A549 (cell line): ENCODE measurements around the gene SMTN. TPM values are rescaled to one million over a fixed set of nuclear protein-coding genes. Genes with fewer than 3 reads are reported as not detected.

Experiments used
- ATAC-seq, 2 experiments: fragments of 200-7000 bp in 1 of 2; fragments of >200 bp in 1 of 2; cut with Nextera tagmentation in 1 of 2; cut with Tn5 transposase in 1 of 2; 3 replicates each; pipeline versions ENCODE4 v1.8.0 to v1.9.1; 2018 to 2020; ENCODE audit warnings: mild to moderate bottlenecking in 1 of 2, moderate library complexity in 1 of 2
- CTCF ChIA-PET: fragments of 300-600 bp; sonication (Branson Sonifier 250); formaldehyde crosslinking; extraction: SDS; loops from one replicate; lab custom pipeline; 2021; ENCODE audit warnings: antibody characterized with exemption, inconsistent platforms; lab: Yijun Ruan, JAX
- POLR2A ChIA-PET: fragments of 350-600 bp; formaldehyde crosslinking; extraction: SDS; loops from one replicate; lab custom pipeline; 2021; ENCODE audit warnings: antibody characterized with exemption, inconsistent platforms; lab: Yijun Ruan, JAX
- DNase-seq, 2 experiments: peaks; one replicate each; pipeline versions ENCODE4 v3.0.0 to v3.0.0-alpha.2; 2011 to 2016; ENCODE audit warnings: low read depth in 1 of 2, low spot score in 1 of 2
- FAIRE-seq: peaks from 2 replicates; lab custom pipeline; 2011; peaks lifted over from hg19 to GRCh38; lab: Jason Lieb, UNC
- H3K27ac ChIP-seq, 2 experiments: fragments of >200 bp; sonication (Bioruptor Twin); formaldehyde crosslinking; 3 replicates each; pipeline ENCODE4 v1.5.1; 2016 to 2017
- H3K4me1 ChIP-seq: fragments of >200 bp; sonication (Bioruptor Twin); formaldehyde crosslinking; 3 replicates; pipeline ENCODE4 v1.6.1; 2016
- H3K4me2 ChIP-seq: fragments of >200 bp; sonication (Bioruptor Twin); formaldehyde crosslinking; 3 replicates; pipeline ENCODE4 v1.6.1; 2016
- H3K4me3 ChIP-seq: fragments of >200 bp; sonication (Bioruptor Twin); formaldehyde crosslinking; 3 replicates; pipeline ENCODE4 v1.5.1; 2016
- H3K9me3 ChIP-seq: fragments of >200 bp; sonication (Bioruptor Twin); formaldehyde crosslinking; 3 replicates; pipeline ENCODE4 v1.6.1; 2016
- CEBPB ChIP-seq, 2 experiments: fragments of >200 bp in 1 of 2; sonication (Bioruptor Twin) in 1 of 2; formaldehyde crosslinking in 1 of 2; IDR thresholded peaks; 2 replicates each; pipeline ENCODE4 v1.6.1; 2012 to 2016
- EHF ChIP-seq: fragments of 250-450 bp; sonication (Bioruptor Pico); IDR thresholded peaks from 2 replicates; pipeline ENCODE4 v1.5.0; 2020; ENCODE audit warnings: mild to moderate bottlenecking
- ESRRA ChIP-seq: fragments of 150-350 bp; IDR thresholded peaks from 2 replicates; pipeline ENCODE4 v1.6.1; 2014; ENCODE audit warnings: mild to moderate bottlenecking, low read length, borderline replicate concordance
- FOSB ChIP-seq: fragments of 250-450 bp; sonication (Bioruptor Pico); IDR thresholded peaks from 2 replicates; pipeline ENCODE4 v1.5.0; 2020; ENCODE audit warnings: mild to moderate bottlenecking, moderate library complexity
- FOSL2 ChIP-seq, 2 experiments: fragments of 450-650 bp in 1 of 2; fragments of >200 bp in 1 of 2; sonication (Bioruptor Twin) in 1 of 2; formaldehyde crosslinking; IDR thresholded peaks; 2 replicates each; pipeline versions ENCODE4 v1.5.0 to v1.6.1; 2016 to 2020; ENCODE audit warnings: mild to moderate bottlenecking in 1 of 2, moderate library complexity in 1 of 2
- GATA3 ChIP-seq: IDR thresholded peaks from 2 replicates; pipeline ENCODE4 v1.6.1; 2012; ENCODE audit warnings: borderline replicate concordance
- HDAC2 ChIP-seq: fragments of 200-600 bp; sonication (generic); IDR thresholded peaks from 2 replicates; pipeline ENCODE4 v1.6.1; 2016
- HOXA7 ChIP-seq: fragments of 250-450 bp; sonication (Bioruptor Pico); IDR thresholded peaks from 2 replicates; pipeline ENCODE4 v1.5.0; 2020; ENCODE audit warnings: mild to moderate bottlenecking, moderate library complexity
- KDM1A ChIP-seq: fragments of 200-600 bp; sonication (generic); IDR thresholded peaks from 2 replicates; pipeline ENCODE4 v1.6.1; 2016; ENCODE audit warnings: low read depth, mild to moderate bottlenecking
- MAZ ChIP-seq: fragments of 150-350 bp; IDR thresholded peaks from 2 replicates; pipeline ENCODE4 v1.6.1; 2014; ENCODE audit warnings: antibody characterized with exemption, low read depth, low read length, borderline replicate concordance
- POLR2A ChIP-seq: IDR thresholded peaks from 2 replicates; pipeline ENCODE4 v1.6.1; 2012; ENCODE audit warnings: mild to moderate bottlenecking, low read length
- POLR2AphosphoS2 ChIP-seq: conservative IDR thresholded peaks from 2 replicates; pipeline ENCODE4 v1.6.1; 2012; ENCODE audit warnings: low read length, improper control_type of control experiment, inconsistent platforms
- RAD21 ChIP-seq, 2 experiments: fragments of >200 bp in 1 of 2; sonication (Bioruptor Twin) in 1 of 2; formaldehyde crosslinking in 1 of 2; IDR thresholded peaks in 1 of 2; conservative IDR thresholded peaks in 1 of 2; 2 replicates in 1 of 2; 3 replicates in 1 of 2; pipeline ENCODE4 v1.6.1; 2012 to 2018; ENCODE audit warnings: inconsistent platforms in 1 of 2
- RFX5 ChIP-seq: fragments of 450-650 bp; IDR thresholded peaks from 2 replicates; pipeline ENCODE4 v1.7.1; 2014; ENCODE audit warnings: antibody characterized with exemption, mild to moderate bottlenecking, moderate library complexity
- SREBF2 ChIP-seq: fragments of 450-650 bp; IDR thresholded peaks from 2 replicates; pipeline ENCODE4 v1.6.1; 2014; ENCODE audit warnings: mild to moderate bottlenecking, moderate library complexity
- ZSCAN20 ChIP-seq: fragments of 250-450 bp; sonication (Bioruptor Pico); IDR thresholded peaks from 2 replicates; pipeline ENCODE4 v1.8.0; 2022; ENCODE audit warnings: mild to moderate bottlenecking, moderate library complexity
- WGBS: methylation state at CpG from one replicate; pipeline ENCODE4 v1.1.6; 2017; ENCODE audit errors: missing lambda C conversion rate; 5-methylcytosine and 5-hydroxymethylcytosine counted together
- polyA plus RNA-seq, 4 experiments: library from polyadenylated mRNA; depleted of rRNA in 3 of 4; stranded (reverse); fragments of >200 nt; fragmentation: RNase III in 1 of 4; extraction: RNeasy Plus Mini Kit Qiagen cat#74134 plus additional on column Dnase treatment in 1 of 4; gene quantifications; 2 replicates in 3 of 4; 3 replicates in 1 of 4; pipeline ENCODE4 v1.2.3, GENCODE V29; 2011 to 2017
- TF ChIP-seq, protein P1 (sequence below): fragments of >200 bp; sonication (Bioruptor Twin); formaldehyde crosslinking; IDR thresholded peaks from 2 replicates; pipeline ENCODE4 v1.6.1; 2016
- TF ChIP-seq, protein P2 (sequence below): IDR thresholded peaks from 2 replicates; pipeline ENCODE4 v1.6.1; 2012
- TF ChIP-seq, protein P3 (sequence below): fragments of 150-350 bp; IDR thresholded peaks from 2 replicates; pipeline ENCODE4 v1.6.1; 2014; ENCODE audit warnings: low read depth, mild to moderate bottlenecking, low read length
- TF ChIP-seq, protein P4 (sequence below): fragments of 250-450 bp; sonication (Bioruptor Pico); IDR thresholded peaks from 2 replicates; pipeline ENCODE4 v1.5.0; 2020; ENCODE audit warnings: low read depth, mild to moderate bottlenecking, moderate library complexity
- TF ChIP-seq, protein P5 (sequence below): IDR thresholded peaks from 2 replicates; pipeline ENCODE4 v1.6.1; 2012

The SMTN gene
- polyA plus RNA-seq, 2 of the 4 experiments (the other 2 are of a cell fraction): 12.7 to 33.1 TPM

DNA sequence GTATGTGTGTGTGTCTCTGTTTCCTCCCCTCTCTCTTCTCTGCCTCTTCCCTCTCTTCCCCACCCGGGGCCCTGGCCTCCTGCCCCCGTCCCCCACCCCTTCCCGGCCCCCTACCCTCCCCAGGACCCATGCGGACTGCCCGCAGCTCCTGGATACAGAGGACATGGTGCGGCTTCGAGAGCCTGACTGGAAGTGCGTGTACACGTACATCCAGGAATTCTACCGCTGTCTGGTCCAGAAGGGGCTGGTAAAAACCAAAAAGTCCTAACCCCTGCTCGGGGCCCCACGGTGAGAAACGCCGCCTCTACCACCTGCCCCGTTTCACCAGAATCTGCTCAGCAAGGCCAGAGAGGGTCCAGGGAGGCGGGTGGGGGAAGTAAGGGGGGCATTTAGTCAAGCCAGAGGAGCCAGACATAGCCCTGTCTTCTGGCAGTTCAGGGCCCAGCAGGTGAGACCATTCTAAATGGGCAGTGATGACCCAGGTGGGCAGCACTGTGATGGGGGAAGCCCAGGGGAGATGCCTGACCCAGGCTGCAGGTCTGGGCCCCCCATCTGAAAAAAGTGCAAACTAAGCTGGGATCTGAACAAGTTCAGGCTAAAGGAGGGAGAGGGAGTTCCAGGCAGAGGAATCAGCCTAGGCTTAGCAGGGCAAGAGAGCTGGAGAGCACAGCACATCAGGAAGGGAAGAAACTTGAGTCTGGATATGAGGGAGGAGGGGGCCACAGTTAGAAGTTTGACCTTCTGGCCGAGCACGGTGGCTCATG, 19.8 kb downstream of the SMTN start:
- Histone ChIP-seq H3K4me3 (no peak overlapping the region), H3K9me3 (no peaks in the 10 kb centered on the region), H3K4me2 (no peak overlapping the region), H3K27ac (no peak overlapping the region), H3K4me1 (peaks cover 14% of the 10 kb centered on the region)
- ChIA-PET POLR2A (no interaction called here), CTCF (interaction anchor here (1.8 kb wide), 1 partner anchor 130 kb away, joined by 4 read pairs; no protein-coding TSS in a partner anchor)
- no peak for FAIRE-seq
- TF ChIP-seq ESRRA (no peak), FOSB (CRISPR knock-in tag) (no peak), CEBPB (IDR thresholded peaks at IDR 0.05) (no peak), HDAC2 (no peak), POLR2A (no peak), KDM1A (no peak), RAD21 (conservative IDR thresholded peaks at IDR 0.05 in 1 of 2, IDR thresholded peaks at IDR 0.05 in 1 of 2) (no peak), EHF (no peak), RFX5 (no peak), HOXA7 (no peak), POLR2AphosphoS2 (no peak), SREBF2 (no peak), GATA3 (no peak), ZSCAN20 (CRISPR knock-in tag) (no peak)
- TF ChIP-seq, protein P1, sequence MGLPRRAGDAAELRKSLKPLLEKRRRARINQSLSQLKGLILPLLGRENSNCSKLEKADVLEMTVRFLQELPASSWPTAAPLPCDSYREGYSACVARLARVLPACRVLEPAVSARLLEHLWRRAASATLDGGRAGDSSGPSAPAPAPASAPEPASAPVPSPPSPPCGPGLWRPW: no peak
- TF ChIP-seq, protein P2, sequence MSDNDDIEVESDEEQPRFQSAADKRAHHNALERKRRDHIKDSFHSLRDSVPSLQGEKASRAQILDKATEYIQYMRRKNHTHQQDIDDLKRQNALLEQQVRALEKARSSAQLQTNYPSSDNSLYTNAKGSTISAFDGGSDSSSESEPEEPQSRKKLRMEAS: no peak
- TF ChIP-seq, protein P3, sequence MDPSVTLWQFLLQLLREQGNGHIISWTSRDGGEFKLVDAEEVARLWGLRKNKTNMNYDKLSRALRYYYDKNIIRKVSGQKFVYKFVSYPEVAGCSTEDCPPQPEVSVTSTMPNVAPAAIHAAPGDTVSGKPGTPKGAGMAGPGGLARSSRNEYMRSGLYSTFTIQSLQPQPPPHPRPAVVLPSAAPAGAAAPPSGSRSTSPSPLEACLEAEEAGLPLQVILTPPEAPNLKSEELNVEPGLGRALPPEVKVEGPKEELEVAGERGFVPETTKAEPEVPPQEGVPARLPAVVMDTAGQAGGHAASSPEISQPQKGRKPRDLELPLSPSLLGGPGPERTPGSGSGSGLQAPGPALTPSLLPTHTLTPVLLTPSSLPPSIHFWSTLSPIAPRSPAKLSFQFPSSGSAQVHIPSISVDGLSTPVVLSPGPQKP: no peak
- TF ChIP-seq, protein P4, sequence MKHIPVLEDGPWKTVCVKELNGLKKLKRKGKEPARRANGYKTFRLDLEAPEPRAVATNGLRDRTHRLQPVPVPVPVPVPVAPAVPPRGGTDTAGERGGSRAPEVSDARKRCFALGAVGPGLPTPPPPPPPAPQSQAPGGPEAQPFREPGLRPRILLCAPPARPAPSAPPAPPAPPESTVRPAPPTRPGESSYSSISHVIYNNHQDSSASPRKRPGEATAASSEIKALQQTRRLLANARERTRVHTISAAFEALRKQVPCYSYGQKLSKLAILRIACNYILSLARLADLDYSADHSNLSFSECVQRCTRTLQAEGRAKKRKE (CRISPR knock-in tag): no peak
- TF ChIP-seq, protein P5, sequence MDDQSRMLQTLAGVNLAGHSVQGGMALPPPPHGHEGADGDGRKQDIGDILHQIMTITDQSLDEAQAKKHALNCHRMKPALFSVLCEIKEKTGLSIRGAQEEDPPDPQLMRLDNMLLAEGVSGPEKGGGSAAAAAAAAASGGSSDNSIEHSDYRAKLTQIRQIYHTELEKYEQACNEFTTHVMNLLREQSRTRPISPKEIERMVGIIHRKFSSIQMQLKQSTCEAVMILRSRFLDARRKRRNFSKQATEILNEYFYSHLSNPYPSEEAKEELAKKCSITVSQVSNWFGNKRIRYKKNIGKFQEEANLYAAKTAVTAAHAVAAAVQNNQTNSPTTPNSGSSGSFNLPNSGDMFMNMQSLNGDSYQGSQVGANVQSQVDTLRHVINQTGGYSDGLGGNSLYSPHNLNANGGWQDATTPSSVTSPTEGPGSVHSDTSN: no peak
- WGBS: 96% methylated on average over 4 of the region's 18 CpGs
- no peak for DNase-seq
- ATAC-seq: no peak

DNA sequence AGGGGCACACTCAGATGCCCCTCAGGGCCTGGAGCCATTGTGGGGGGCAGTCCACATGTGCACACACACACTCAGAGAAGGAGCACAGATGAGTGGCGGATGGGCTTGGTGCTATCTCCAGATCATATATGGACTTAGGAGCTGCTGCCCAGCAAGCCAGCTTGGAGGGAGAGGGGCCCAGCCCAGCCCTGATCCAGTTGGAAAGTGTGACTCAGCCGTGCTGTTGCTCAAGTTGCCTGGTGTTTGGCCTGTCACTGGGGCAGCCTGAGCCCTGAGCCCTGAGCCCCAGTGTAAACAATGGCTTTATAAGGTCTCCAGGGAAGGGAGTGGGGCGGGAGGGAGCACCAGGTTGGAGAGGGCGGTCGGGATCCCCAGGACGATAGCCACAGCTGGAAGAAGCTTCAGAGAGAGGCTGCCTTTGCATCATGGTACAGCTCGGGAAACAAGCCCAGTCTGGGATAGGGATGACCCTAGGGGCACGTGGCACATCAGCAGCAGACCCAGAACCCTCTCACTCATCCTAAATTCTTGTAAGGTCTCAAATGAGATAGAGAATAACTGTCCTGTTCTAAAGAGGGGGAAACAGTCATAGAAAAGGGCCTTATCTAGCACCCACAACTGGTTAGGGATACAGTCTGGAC, 21.4 kb downstream of the SMTN start:
- peak overlapping the region in 1 of 2 experiments; percentile 70; a peak in 3 of 6 replicates for H3K27ac ChIP-seq
- ChIA-PET CTCF (interaction anchor here (0.6 to 1.9 kb wide), 8 partner anchors 9 to 170 kb away, joined by 3 to 6 read pairs (median 4); no protein-coding TSS in a partner anchor), POLR2A (interaction anchor here (1.0 kb wide), 2 partner anchors 9 to 22 kb away, joined by 3 to 4 read pairs; partner anchors contain the start of gene SMTN)
- 68% methylated on average over 7 of the region's 8 CpGs for WGBS
- no peaks in the 10 kb centered on the region for H3K9me3 ChIP-seq
- TF ChIP-seq FOSL2 (IDR thresholded peaks at IDR 0.05) (0 out of 2 replicates have a peak, but pooled peaks have one; percentile 10), FOSL2 (CRISPR knock-in tag; IDR thresholded peaks at IDR 0.05) (peak; percentile 58), MAZ (no peak), CEBPB (IDR thresholded peaks at IDR 0.05) (peak in 1 of 2 experiments; percentile 29; a peak in 1 of 4 replicates)
- DNase-seq: peak in 1 of 2 experiments; percentile 57
- peaks cover 14% of the 10 kb centered on the region for H3K4me1 ChIP-seq
- no peak for FAIRE-seq
- H3K4me2 ChIP-seq: peak overlapping the region; percentile 24
- peak; percentile 60 to 67 for ATAC-seq
- H3K4me3 ChIP-seq: no peak overlapping the region
